ENCODE results near the gene AP1S1.

The AP1S1 gene

DNA sequence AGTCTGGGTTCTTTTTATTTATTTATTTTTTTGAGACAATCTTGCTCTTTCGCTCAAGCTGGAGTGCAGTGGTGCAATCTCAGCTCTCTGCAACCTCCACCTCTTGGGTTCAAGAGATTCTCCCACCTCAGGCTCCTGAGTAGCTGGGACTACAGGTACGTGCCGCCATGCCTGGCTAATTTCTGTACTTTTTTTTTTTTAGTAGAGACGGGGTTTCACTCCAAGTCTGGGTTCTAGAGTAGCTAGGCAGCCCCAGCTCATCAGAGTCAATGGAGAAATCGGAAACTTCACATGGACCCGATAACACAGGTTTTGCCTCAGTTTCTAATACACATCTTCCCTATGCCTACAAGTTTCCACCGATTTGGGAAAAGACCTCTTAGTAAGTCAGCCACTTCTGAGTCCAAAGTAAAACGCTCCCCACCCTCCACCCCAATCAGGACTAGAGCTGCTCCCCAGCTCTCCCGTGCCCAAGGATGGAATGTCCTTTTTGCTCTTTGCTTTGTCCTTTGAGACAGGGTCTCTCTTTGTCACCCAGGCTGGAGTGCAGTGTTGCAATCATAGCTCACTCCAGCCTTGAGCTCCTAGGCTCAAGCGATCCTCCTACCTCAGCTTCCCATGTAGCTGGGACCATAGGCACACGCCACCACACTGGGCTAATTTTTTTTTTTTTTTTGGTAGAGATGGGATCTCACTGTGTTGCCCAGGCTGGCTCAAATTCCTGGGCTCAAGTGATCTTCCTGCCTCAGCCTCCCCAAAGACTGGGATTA is 31.2 kb upstream of the AP1S1 start:
- CTCF ChIA-PET, result interaction anchor here (0.6 to 0.7 kb wide), 3 partner anchors 21 to 122 kb away, joined by 3 read pairs; partner anchors contain the start of gene FIS1
- DNase-seq (ENCODE audit: low spot score), result no peak
- H3K27ac ChIP-seq, result peak overlapping the region; percentile 97
- POLR2A ChIA-PET (ENCODE audit: low non-redundant PET), result interaction anchor here (0.6 to 0.7 kb wide), 2 partner anchors 177 to 234 kb away, joined by 3 to 5 read pairs; partner anchors contain the start of gene UFSP1
- TF ChIP-seq, protein P1, sequence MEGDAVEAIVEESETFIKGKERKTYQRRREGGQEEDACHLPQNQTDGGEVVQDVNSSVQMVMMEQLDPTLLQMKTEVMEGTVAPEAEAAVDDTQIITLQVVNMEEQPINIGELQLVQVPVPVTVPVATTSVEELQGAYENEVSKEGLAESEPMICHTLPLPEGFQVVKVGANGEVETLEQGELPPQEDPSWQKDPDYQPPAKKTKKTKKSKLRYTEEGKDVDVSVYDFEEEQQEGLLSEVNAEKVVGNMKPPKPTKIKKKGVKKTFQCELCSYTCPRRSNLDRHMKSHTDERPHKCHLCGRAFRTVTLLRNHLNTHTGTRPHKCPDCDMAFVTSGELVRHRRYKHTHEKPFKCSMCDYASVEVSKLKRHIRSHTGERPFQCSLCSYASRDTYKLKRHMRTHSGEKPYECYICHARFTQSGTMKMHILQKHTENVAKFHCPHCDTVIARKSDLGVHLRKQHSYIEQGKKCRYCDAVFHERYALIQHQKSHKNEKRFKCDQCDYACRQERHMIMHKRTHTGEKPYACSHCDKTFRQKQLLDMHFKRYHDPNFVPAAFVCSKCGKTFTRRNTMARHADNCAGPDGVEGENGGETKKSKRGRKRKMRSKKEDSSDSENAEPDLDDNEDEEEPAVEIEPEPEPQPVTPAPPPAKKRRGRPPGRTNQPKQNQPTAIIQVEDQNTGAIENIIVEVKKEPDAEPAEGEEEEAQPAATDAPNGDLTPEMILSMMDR (conservative IDR thresholded peaks at IDR 0.05; ENCODE audit: low read depth), result no peak

DNA sequence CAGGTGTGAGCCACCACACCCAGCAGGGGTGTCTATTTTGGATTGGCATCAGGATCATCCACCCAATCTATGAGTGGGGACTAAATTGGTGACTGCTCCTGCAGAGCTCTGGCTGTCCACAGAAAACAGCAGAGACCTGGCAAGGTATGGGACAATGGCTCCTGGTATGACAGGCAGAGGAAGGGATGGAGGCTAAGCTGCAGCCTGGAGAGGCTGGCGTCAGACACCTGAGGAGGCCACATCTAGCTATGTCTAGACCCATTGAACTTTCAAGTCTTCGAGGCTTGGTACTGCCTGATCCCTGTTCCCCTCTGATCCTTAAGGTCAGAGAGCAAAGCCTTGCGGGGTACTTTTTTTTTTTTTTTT is 30.6 kb upstream of the AP1S1 start:
- ChIA-PET CTCF (interaction anchor here (0.7 kb wide), 2 partner anchors 20 to 121 kb away, joined by 3 read pairs; partner anchors contain the start of gene FIS1), POLR2A (ENCODE audit: low non-redundant PET) (interaction anchor here (0.6 to 0.7 kb wide), 2 partner anchors 176 to 234 kb away, joined by 3 to 5 read pairs; partner anchors contain the start of gene UFSP1)
- TF ChIP-seq, protein P1 (conservative IDR thresholded peaks at IDR 0.05; ENCODE audit: low read depth), result no peak
- H3K27ac ChIP-seq, result peak overlapping the region; percentile 97
- no peak for DNase-seq (ENCODE audit: low spot score)

DNA sequence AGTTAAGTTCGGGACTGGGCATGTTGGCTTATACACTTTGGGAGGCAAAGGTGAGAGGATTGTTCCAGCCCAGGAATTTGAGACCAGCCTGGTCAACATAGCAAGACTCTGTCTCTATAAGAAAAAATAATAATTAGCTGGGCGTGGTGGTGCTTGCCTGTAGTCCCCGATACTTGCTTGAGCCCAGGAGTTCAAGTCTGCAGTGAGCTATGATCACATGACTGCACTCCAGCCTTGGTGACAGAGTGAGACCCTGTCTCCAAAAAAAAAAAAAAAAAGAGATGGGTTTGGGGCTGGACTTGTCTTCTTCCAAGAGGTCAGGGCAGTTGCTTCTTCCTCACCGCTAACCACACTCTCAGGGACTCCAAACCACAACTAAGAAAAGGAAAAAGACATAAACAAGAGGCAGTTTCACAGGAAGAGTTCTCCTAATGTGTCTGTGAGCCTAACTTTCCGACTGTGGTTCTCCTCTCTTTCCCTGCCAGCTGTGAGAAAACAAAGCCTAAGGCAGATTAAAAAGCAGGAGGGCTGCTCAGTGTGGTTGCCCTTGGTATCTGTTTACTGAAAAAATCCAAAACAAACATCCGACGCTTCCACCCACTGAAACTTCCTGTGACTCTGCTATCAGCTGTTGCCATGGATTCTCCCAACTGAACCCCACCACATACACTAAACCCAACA is 29.8 kb upstream of the AP1S1 start:
- CTCF ChIA-PET, result no interaction called here
- TF ChIP-seq, protein P1 (conservative IDR thresholded peaks at IDR 0.05; ENCODE audit: low read depth), result no peak

DNA sequence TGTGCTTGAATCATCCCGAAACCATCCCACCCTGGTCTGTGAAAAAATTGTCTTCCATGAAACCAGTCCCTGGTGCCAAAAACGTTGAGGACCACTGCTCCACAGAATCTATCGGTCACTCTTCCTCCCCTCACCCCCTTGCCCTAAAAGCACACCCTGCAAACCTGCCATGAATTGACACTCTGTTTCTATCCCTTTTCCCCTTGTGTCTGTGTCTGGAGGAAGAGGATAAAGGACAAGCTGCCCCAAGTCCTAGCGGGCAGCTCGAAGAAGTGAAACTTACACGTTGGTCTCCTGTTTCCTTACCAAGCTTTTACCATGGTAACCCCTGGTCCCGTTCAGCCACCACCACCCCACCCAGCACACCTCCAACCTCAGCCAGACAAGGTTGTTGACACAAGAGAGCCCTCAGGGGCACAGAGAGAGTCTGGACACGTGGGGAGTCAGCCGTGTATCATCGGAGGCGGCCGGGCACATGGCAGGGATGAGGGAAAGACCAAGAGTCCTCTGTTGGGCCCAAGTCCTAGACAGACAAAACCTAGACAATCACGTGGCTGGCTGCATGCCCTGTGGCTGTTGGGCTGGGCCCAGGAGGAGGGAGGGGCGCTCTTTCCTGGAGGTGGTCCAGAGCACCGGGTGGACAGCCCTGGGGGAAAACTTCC is 28.2 kb upstream of the AP1S1 start:
- peak; percentile 68 for DNase-seq (ENCODE audit: low spot score)
- POLR2A ChIA-PET (ENCODE audit: low non-redundant PET), result interaction anchor here (1.3 kb wide), 1 partner anchor 17 kb away, joined by 3 read pairs; no protein-coding TSS in a partner anchor
- CTCF ChIA-PET, result interaction anchor here (0.6 to 1.0 kb wide), 2 partner anchors 11 to 30 kb away, joined by 3 to 5 read pairs; no protein-coding TSS in a partner anchor
- TF ChIP-seq, protein P1 (conservative IDR thresholded peaks at IDR 0.05; ENCODE audit: low read depth), result no peak
- peak overlapping the region; percentile 97 for H3K27ac ChIP-seq

More for the DNA sequence above, 29.8 kb upstream of the AP1S1 start:
- POLR2A ChIA-PET (ENCODE audit: low non-redundant PET), result interaction anchor here (0.7 kb wide), 1 partner anchor 40 kb away, joined by 7 read pairs; no protein-coding TSS in a partner anchor
- peak overlapping the region; percentile 97 for H3K27ac ChIP-seq
- DNase-seq (ENCODE audit: low spot score), result no peak

DNA sequence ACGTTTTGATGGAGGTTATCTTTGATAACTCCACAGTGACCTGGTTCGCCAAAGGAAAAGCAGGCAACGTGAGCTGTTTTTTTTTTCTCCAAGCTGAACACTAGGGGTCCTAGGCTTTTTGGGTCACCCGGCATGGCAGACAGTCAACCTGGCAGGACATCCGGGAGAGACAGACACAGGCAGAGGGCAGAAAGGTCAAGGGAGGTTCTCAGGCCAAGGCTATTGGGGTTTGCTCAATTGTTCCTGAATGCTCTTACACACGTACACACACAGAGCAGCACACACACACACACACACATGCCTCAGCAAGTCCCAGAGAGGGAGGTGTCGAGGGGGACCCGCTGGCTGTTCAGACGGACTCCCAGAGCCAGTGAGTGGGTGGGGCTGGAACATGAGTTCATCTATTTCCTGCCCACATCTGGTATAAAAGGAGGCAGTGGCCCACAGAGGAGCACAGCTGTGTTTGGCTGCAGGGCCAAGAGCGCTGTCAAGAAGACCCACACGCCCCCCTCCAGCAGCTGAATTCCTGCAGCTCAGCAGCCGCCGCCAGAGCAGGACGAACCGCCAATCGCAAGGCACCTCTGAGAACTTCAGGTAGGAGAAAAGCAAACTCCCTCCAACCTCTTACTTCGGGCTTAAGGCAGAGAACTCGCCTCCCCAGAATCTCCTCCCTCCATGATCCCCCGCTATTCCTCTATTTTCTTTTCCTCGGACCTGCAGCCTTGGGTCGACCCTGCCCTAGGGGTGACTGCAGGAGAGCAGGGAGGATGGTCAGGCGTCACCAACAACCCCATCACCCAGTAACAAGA is 27.4 kb upstream of the AP1S1 start, which contains the start of gene SERPINE1:
SERPINE1 (plus strand) TSS at position 454 of the 809 bp plus-strand sequence. CDS start 1,290 bp downstream, outside the sequence.
- POLR2A ChIA-PET (ENCODE audit: low non-redundant PET), result interaction anchor here (1.3 kb wide), 1 partner anchor 18 kb away, joined by 3 read pairs; no protein-coding TSS in a partner anchor
- peak within 1 kb of the TSS; percentile 97 for H3K27ac ChIP-seq
- TF ChIP-seq, protein P1 (conservative IDR thresholded peaks at IDR 0.05; ENCODE audit: low read depth), result no peak
- DNase-seq (ENCODE audit: low spot score), result peak; percentile 99
- CTCF ChIA-PET, result interaction anchor here (0.6 to 1.0 kb wide), 3 partner anchors 10 to 29 kb away, joined by 3 to 6 read pairs (median 5); no protein-coding TSS in a partner anchor
